HG03575 (cell line): ENCODE measurements around the gene ZNF600.
"Not testable (repeated sequence)": the region's sequence is repeated elsewhere in the genome, so short reads cannot be mapped to it uniquely, and the experiment has no call there.

Source experiments
- ATAC-seq: cut with Tn5 transposase; IDR thresholded peaks from one replicate; pipeline ENCODE4 v1.9.1; 2021; ENCODE audit not compliant: unreplicated experiment, insufficient number of reproducible peaks, low FRiP score; ENCODE audit errors: extremely low read depth

ZNF600 gene

DNA sequence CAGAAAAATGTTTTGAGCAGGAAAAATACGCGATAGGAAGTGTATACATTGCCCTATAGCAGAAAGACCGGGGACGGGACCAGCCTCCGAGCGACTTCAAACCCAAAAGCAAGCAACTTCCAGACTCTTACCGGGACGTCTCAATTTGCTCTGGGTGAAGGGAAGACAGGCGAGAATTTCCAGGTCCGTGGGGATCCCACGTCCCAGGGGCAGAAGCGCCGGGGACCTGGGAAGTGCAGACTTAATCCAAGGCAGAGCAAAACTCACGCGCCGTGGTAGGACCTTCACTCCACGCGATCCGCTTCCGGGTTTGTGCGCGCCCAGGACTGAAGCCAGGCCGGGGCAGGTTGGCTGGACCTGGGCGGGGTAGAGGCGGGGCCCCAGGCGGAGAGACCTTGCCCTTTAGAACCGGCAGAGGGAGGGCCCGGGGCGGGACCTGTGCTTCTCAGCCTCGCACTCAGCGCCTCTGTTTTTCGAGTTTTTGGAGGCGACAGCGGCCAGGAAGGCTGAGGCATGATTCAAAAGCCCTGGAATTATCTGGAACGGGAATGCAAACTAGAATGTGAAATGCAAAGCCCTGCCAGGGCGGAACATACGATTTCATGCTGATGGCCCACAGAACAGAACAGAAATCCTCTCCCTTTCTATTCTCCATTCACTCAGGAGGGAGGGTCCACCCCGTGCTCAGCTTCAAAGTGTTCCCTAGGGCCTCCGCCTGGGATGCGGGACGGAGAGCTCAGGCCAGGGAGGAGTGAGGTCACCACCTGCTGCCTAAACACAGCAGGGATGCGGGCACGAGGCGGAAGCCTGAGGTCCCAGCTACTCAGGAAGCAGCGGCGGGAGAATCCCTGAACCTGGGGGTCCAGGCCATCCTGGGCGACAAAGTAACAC is at the start of gene ZNF600:
ZNF600 (minus strand) TSS at position 328 of the 891 bp plus-strand sequence. CDS start 7,903 bp downstream, outside the sequence.
- not testable (repeated sequence) for ATAC-seq

DNA sequence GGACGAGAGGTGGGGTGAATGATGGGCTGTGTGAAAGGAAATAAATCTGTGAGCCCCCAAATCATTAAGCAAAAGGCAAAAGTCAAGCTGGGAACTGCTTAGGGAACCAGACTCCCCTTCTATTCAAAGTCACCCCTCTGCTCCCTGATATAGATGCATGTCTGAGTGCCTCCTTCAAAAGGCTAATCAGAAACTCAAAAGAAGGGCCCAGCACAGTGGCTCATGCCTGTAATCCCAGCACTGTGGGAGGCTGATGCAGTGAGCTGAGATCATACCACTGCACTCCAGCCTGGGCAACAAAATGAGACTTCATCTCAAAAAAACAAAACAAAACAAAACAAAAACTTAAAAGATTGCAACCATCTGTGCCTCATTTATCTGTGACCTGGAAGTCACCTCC is 47.7 kb upstream of the ZNF600 start:
- ATAC-seq: not testable (repeated sequence)

- not testable (repeated sequence) for ATAC-seq
Observed at GRCh38 chr19:52833541-52833940, 47.0 kb upstream of the ZNF600 start.

GRCh38 chr19:52829866-52830265 is 43.3 kb upstream of the ZNF600 start:
- not testable (repeated sequence) for ATAC-seq

DNA sequence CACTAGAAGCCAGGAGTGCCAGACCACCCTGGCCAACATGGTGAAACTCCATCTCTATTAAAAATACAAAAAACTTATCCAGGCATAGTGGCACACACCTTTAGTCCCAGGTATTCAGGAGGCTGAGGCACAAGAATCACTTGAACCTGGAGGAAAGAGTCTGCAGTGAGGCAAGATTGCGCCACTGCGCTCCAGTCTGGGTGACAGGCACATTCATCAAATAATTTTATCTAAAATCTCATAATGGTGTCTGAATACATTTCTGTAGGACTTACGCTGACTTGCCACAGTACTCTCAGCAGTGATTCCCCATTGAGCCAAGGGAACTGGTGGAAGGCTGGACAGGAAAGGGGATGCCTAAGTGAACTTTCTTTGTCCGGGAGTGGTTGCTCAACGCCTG is 39.2 kb upstream of the ZNF600 start:
- no peak for ATAC-seq

DNA sequence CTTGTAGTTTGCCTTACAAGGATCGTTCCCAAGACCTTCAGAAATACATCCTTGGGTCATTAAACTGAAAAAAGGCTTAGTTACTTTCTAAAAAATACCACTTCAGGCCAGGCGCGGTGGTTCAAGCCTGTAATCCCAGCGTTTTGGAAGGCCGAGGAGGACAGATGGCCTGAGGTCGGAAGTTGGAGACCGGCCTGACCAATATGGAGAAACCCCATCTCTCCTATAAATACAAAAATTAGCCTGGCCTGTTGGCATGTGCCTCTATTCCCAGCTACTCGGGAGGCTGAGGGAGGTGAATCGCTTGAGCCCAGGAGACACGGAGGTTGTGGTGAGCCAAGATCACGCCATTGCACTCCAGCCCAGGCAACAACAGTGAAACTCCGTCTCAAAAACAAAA is 37.1 kb upstream of the ZNF600 start:
- no peak for ATAC-seq

GRCh38 chr19:52821204-52821960 is 34.8 kb upstream of the ZNF600 start, which contains the start of gene ZNF28:
TSS of gene ZNF28 (minus strand) at chr19:52821633. CDS start at chr19:52817958, 3,675 bp downstream.
- not testable (repeated sequence) for ATAC-seq

- not testable (repeated sequence) for ATAC-seq
Observed at GRCh38 chr19:52820472-52821203, 34.0 kb upstream of the ZNF600 start.

GRCh38 chr19:52809801-52810200 is 23.2 kb upstream of the ZNF600 start:
- no peak for ATAC-seq

DNA sequence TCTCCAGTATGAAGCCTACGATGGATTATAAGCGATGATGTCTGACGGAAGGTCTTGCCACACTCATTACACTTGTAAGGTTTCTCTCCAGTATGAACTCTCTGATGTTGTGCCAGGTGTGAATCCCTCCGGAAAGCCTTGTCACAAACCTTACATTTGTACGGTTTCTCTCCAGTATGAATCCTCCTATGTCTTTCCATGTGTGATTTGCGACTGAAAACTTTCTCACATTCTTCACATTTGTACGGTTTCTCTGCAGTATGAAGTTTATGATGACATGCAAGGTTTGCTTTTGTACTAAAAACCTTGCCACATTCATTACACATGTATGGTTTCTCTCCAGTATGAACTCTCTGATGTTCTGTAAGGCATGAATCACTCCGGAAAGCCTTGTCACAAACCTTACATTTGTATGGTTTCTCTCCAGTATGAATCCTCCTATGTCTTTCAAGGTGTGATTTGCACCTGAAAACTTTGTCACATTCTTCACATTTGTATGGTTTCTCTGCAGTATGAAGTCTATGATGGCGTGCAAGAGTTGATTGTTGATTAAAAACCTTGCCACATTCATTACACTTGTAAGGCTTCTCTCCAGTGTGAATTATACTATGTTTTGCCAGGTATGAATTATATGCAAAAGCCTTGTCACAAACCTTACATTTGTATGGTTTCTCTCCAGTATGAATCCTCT is 13.5 kb upstream of the ZNF600 start:
- ATAC-seq: not testable (repeated sequence)

GRCh38 chr19:52789440-52789839 is 2.8 kb upstream of the ZNF600 start:
- ATAC-seq: no peak

DNA sequence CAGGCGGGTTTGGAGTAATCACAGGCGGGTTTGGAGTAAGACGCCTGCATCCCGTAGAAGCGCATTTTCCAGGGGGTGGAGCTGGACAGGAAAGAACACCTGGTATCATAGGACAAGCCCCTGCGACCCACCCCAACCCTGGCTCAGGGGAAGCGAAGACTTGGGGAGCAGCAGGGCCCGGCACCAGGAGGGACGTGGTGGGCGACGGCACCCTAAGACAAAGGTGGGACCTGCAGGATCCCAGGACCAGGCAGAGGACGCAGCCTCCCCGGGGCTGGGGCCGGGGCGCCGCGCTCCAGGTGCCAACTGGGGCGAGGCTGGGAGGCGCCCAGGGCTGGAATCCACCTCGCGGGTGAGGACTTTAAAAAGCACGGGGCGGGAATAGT is 520 bp downstream of the ZNF600 start:
- ATAC-seq: no peak

DNA sequence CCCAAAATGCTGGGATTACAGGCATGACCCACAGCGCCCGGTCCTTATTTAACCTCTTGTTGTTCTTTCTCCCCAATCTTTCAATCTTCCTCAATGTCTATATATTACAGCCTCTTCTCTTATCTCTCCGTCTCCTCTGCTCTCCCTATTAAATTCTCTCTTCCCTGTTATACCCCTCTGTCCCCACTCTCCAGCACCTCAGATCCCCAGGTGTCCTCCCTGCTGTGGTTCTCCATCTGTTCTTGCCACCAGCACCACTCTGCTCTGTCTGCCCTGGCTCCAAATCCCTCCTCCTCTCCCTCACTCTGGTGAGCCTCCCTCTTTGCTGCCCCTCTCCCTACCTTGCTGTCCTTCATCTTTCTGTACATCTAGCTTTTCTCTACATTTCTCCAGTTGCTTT is 1.1 kb downstream of the ZNF600 start:
- no peak for ATAC-seq

GRCh38 chr19:52782864-52783263 is 3.7 kb downstream of the ZNF600 start:
- ATAC-seq: not testable (repeated sequence)

DNA sequence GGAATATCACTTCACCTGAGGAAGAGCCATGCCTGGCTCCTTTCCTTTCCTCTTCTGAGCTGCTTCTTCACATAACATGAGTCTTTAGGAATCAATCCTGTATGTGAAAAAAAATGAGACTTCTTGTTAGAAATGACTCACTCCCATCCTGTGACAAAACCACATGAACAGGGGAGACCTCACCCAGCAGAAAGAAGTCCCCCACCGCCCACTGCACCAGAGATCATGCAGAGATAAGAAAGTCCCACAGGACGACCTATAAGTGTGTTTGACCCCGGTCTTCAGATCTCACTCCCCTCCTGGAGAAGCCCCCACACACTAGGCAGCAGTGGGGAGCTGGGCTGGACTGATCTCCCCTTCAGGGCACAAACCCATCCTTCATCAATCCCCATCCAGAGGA is 7.8 kb downstream of the ZNF600 start:
- no peak for ATAC-seq

GRCh38 chr19:52756447-52756846 is 30.1 kb downstream of the ZNF600 start:
- not testable (repeated sequence) for ATAC-seq

DNA sequence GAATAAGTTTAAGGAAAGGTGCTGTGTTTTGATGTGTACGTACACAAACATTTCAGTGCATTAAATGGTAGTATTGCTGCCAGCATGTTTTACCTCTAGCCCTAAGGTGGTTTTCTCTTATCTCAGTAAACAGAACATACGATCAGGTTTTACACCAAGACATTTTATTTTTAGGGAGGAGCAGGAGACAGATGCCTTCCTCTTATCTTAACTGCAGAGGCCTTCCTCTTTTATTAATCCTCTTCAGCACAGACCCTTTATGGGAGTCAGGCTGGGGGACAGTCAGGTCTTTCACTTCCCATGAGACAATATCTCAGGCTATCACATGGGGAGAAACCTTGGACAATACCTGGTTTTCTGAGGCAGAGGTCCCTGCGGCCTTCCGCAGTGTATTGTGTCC is 36.8 kb downstream of the ZNF600 start:
- ATAC-seq: no peak

GRCh38 chr19:52748336-52748950 is 38.1 kb downstream of the ZNF600 start:
- no peak for ATAC-seq
